GDM1 (cell line): ENCODE data around the gene EXTL1.

Experiments used
- DNase-seq: peaks from one replicate; lab custom pipeline; 2025; lab: John Stamatoyannopoulos, UW

EXTL1 gene

DNA sequence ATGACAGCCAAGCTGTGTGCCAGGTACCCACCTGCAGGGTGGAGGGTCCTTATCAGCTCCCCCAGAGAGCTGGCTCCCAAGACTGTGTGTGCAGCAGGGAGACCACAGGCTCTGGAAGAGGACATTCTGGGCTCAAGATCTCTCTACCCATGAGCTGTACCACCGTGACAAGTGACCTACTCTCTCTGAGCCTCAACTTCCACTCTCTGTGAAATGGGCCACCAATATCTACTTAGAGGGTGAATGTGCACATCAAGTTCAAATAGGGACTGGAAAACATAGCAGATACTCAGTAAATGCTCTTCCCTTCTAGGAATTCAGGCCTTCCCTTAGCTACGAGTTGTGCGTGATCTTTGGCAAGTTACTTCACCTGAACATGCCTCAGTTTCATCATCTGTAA, 22.8 kb downstream of the EXTL1 start:
- DNase-seq: no peak

DNA sequence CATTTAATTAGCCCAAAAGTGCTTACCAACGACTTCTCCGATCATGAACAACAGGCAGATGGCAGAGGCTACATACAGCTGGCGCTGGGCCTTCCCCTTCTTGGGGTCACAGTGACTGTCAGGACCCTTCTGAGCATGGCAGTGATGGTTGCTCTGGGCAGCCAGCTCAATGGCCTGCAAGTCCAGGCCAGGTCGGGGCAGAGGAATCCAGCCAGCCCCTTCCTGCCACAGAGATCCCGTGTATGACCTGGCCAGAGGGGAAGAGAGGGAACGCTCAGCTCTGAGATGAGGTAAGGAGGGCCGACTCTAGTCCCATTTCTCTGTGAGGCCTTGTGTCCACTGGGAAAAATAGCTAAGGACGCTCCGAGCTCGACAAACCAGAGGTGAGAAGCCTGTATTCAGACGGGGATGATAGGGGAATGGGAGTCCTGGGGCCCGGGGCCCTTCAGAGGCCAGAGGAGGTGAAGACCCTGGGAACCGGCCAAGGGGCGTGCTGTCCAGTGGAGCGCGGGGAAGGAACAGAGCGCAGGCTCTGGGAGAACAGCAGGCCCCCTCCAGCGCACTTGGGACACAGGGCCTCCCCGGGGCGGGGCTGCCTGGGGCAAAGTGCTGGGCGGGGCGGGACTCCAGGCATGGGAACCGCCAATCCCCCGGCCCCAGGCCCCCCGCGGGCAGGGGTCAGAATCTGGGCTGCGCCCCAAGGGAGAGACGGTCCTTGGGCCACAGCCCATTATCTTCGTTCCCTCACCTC, 23.6 kb downstream of the EXTL1 start:
- no peak for DNase-seq

DNA sequence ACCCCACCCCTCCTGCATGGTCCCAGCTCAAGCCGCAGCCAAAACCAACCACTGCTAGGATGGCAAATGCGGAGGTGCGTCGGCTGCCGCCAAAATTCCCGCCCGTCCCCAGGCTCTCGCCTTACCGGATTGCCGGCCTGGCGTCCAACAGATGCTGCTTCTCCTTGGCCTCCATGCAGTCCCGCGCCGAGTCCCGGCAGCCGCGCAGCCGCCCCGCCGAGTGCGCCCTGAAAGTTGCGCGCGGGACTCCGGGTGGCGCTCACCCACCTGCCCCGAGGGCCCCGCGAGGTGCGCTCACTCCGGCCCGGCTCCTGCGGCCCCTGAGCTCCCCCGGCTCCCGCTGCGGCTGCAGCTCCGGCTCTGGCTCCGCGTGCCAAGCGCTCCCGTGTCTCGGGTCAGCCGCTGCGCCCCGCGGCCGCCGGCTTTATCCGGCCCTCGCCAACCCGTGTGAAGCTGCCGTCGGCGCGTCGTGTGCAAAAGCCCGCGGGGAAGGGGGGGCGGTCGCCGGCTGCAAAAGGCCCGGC, 24.2 kb downstream of the EXTL1 start, which contains the start of gene SLC30A2:
SLC30A2 (minus strand) TSS at position 397 of the 524 bp plus-strand sequence; CDS start at position 175, 222 bp downstream.
- DNase-seq: no peak

DNA sequence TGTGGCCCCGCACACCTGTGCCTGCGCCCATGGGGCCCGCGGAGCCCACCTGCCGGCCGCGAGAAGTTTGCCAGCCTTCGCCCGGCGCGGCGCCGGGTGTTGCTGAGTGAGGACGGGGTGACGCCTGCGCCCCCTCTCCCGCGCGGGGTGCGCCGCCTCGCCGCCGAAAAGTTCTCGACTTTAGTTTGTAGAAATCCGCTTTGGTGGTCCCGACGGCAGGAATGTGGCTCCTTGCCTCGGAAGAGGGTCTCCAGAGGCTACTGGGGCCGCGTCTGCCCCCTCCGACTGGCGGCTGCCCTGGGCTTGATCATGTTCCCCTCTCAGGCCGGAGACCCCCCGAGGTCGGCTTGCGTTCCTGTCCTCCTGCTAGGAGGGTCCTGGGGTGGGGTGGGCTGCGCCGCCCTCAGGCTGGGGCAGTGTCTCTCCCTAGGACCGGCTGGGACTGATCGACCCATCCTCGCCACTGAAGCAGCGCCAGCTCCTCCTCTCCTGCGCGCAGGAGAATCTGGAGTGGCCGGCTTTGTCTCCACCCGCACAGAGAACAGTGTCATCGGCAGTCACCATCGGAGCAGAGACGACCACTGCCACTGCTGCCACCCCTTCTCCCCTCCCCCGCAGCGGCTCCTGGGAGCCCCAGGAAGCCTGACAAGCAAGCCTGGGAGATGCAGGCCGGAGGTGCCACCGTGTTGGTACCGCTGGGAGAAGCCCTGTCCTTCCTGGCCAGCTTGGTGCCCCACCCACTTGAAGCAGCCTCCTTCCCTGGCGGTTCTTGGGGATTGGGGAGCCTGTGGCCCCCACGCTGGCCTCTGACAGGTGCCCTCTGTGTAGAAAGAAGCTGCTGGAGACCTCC, 24.9 kb downstream of the EXTL1 start:
- DNase-seq: no peak

DNA sequence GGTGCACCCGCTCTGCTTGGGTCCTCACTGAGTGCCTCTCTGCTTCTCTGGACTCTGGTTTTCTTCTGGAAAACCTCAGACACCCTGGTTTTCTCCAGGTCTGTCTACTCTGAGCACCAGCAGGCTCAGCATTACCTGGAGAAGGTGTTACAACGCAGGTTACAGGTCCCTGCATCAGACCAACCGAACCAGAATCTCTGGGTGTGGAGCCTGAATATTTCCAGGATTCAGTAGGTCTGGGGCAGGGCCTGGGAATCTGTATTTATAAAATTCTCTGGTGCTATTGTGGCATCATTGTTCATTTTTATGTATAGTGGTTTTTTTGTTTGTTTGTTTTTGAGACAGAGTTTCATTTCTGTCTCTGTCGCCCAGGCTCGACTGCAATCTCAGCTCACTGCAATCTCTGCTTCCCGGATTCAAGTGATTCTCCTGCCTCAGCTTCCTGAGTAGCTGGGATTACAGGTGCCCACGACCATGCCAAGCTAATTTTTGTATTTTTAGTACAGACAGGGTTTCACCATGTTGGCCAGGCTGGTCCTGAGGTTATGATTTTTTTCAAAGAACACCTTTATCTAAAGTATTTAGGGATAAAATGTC, 25.8 kb downstream of the EXTL1 start:
- no peak for DNase-seq

DNA sequence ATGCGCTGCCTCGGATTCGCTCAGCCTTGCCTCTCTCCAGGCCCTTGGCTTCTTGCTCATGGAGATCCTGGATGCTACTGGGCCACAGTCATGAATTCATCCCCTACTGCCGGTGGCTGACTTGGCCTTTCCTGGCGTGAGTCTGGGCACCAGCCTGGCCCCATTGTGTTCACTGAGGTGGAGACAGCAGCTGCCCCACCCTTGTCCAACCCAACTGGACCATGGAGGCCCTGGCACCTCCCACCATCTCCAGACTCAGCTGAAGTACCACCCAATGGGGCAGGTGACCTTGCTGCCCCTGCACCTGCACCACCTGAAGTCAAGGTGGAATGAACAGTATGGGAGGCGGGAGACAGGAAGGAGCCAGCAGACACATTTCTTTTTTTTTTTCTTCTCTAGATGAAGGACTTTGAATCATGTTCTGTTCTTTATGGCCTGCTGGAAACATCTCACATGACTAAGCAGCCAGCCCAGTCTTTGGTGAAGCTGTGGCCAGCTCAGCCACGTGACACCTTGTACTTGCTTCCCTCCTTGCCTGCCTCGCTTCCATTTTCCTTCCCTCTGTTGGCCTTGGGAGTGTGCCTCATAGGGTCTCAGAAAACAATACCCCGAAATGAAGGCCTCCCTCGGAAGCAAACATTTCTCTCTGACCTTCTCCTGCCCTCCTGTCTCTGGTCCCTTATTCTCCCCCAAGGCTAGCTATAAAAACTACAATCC, 28.1 kb downstream of the EXTL1 start:
- no peak for DNase-seq

DNA sequence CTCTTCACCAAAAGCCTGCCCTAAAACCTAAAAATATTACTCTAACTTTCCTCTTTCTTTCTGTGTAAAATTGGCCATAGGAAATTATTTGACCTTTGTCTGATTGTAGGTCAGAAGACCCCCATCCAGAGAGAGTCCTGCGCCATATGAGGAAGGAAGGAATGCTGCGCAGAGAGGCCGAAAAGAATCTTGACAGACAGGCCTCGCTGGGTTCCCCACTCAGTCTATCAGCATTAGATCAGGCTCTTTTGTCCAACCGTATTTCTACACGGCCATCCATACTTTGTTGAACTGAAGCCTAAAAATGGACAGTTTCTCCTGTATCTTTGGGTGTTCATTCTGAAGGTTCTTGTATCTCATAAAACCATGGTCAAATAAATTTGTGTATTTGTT, 28.7 kb downstream of the EXTL1 start:
- no peak for DNase-seq

DNA sequence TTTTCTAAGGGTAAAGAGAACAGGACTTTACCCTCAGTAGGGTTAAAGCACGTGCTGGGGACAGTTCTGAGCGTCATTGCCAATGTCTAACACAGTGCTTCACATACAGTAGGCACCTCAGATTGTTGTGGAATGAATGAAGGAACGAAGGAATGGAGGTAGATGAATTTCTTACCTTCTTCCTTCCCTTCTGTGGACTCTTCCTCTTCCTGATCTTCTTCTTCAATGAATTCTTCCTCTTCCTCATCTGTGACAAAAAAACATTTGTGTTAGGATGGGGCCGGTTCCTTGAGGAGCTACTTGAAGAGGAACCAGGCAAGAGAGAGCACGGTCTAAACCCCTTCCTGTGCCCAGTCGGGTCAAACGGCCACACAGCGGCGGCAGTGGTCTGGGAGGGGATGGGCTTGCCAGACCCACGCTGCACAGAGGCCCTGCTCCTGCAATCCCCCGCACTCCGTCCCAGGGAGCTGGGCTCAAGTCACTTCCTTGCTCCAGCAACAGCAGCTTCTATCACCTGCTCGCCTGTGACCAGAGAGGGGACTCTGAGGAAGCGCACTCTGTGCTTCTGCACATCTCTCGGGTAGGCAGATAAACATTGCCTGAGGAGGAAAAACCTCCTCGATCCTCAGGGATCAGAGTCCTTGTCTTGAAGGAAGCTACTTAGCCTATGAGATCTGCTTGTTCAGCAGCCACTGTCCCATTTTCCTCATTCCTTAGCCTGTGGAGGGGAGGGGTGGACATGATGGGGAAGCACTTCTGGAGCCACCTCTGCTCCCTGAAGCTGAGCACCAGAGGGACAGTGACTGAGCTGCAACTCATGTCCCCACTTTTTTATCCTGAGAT, 32.4 kb downstream of the EXTL1 start:
- DNase-seq: no peak

DNA sequence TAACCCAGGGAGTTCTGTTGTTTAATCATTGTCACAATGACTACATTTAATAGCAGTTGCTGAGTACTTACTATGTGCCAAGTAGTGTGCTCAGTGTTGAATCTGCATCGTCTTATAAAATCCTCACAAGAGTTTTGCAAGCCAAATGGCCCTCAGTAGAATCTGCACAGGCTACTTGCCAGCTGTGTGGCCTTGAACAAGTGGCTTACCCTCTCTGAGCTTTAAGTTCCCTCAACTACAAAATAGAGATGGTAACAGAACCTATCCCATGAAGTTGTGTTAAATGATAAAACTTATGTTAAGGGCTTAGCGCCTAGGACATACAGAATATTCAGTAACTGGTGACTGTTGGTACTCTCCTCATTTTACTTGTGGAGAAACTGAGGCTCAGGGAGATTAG, 33.5 kb downstream of the EXTL1 start:
- DNase-seq: no peak

DNA sequence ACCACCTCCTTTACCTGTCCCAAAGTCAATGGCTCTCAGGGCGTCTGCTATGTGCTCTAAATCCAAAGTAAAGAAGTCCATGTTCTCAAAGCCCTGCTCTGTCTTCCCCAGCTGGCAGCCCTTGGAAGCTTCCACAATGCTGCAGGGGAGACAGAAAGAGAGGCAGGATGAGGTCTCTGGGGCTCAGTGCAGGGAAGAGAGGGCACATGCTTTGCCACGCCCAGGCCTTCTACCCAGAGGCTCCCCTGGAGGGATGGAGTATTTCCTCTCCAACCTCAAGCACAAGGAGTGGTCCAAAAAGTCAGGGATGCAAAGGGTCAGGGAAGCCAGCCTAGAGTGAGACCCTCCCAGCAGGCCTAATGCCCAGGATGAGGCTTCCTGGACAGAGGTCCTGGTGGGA, 35.6 kb downstream of the EXTL1 start:
- DNase-seq: no peak

DNA sequence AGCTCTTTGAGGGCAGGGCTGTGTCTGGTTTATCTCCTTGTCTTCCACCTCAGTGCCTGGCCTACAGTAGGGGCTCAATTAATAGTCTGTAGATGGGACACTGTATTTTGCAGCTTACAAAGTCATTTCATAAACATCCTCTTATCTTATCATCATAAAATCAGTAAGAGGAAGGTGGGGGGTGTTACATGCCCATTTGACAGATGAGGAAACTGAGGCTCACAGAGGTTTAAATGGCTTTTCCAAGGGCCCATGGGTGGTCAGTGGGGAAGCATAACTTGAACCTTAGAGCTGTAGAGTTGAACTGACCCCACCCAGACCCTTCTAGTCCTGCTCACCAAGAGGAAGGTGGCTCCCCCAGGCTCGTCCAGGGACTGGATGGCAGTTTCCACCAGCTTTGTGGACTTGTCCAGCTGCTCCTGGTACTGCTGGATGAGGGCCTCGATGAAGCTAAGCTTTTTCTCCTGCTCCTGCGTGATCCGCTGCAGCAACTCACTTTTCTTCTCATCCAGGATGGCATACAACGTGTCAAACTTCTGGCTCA, 36.5 kb downstream of the EXTL1 start:
- no peak for DNase-seq

DNA sequence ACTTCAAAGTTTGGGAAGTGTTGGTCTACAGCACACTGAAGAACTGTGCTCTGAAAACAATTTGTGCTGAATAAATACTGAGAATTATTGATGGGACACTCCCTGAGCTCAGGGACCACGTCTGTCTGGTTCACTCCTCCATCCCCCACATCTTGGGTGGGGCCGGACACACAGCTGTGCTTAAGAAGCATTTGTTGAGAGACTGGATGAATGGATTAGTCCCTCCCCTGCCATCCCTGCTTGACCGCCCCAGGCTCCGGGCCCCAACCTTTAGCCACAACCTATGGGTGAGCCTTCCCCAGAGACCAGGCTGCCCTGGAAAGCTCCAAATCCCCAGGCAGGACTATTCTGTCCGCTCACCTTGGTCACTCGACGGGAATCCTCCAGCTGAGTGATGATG, 38.3 kb downstream of the EXTL1 start:
- no peak for DNase-seq

DNA sequence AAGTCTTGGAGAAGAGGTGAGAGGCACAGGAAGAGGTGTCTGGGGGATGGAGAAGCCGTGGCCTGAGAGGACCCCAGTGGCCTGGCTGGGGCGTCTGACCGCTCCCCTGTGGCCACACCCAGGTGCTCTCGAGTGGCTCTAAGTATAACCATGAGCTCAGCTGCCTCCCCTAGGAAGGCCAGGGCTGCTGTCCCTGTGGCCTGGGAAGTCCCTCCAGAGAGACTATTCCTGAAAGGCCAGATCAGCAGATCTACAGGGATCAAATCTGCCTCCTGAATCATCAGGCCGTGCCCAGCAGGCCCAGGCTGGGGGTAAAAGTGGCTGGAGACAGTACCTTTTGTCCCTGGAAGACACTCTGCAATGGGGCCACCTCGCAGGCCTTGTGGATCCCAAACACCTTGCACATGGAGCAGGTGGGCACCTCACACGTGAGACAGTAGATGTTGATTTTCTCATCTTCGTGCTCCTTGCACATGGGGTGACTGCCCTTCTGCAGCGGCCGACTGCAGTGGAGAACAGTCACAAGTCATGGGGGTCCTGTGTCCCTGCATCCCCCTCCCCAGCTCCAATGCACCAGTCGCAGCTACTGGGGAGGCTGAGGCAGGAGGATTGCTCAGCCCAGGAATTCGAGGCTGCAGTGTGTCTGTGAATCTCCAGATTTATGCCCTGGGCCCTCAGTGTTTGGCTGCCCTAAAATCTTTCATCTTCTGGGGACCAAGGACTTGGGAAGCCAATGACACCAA, 39.4 kb downstream of the EXTL1 start:
- DNase-seq: no peak

DNA sequence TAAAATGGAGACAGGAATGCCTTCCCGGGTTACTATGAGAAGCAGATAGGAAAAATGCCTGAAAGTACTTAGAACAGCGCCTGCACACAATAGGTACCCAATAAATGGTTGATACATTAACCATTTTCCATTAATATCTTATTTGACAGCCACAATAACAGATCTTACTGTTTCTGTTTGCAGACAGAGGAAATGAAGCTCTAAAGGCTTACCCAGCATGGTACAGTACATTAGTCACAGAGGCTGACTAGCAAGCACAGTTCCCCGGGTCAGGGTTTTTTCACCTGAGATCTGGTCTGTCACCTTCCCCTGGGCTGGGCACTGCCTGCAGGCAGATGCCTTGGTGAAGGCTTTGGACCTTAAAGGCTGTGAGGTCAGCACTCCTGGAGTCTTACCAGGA, 43.0 kb downstream of the EXTL1 start:
- no peak for DNase-seq

DNA sequence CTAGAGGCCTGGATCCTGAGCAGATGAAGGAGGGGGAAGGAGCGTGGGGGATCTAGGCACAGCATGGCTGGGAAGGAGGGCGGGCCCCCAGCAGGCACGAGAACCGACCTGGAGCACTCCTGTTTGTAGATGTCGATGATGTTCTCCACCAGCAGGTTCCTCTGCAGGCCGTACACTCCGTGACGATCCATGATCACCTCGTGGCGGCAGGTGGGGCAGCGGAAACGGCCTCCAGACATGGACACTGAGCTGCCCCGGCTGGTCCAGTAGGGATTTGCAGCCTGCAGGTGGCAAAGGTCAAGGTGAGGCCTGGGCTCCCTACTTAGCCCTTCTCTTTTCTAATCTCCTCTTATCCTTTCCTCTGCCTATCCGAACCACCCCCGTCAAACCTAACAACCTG, 44.6 kb downstream of the EXTL1 start:
- no peak for DNase-seq

DNA sequence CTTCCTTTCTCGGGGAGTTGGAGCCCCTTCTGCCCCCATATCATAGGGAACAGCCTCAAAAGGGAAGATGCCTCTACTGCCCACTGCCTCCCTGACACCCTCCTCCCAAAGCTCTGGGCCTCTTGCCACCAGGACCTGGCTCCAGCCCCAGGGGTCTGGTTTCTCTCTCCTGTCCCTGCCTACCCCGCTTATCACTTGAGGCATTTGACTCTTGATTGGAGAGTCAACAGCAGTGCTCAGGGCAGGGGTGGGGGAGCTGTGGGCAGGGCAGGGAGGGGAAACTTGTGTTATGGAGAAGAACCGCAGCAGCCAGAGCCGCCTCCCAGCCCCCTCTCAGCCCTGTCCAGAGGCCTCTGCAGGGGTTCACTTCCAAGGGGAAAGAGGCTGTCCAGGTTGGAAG, 45.3 kb downstream of the EXTL1 start:
- no peak for DNase-seq

DNA sequence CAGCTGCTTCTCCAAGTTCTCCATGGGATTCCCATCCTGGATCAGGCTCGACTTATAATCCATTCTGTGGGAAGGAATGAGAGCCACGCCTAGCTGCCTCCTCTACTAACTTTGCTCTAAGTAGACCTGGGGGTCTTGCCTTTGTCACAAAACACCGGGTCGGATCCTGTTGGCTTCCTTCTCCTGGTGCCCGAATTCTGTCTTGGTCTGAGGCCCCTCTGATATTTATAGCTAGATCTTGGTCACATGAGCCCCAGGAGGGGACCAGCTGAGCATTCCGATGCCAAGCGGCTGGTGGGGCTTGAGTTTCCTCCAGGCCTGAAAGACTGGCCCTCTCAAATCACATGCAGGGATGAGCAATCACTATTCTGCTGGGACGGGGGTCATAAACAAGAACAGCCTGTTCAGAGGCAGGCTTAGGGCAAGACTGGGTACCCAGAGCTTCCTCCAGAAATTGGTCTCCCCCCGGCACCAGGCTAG, 45.9 kb downstream of the EXTL1 start, which contains the start of gene TRIM63:
TRIM63 (minus strand) TSS at position 199 of the 480 bp plus-strand sequence; CDS start at position 63, 136 bp downstream.
- no peak for DNase-seq

DNA sequence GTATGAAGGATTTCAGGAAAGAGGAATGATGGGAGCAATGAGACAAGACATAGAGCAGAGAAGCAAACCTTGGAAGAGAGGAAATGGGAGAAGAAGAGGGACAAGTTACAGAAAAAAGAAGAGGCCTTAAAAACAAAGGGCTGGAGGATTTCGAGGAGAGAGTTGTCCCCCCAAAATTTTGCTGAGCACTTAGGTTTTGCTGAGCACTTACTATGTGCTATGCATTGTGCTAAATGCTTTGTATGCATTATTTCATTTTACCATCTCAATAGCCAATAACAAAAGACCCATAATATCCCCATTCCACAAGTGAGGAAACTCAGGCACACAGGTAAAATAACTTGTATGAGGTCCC, 48.3 kb downstream of the EXTL1 start:
- DNase-seq: no peak

DNA sequence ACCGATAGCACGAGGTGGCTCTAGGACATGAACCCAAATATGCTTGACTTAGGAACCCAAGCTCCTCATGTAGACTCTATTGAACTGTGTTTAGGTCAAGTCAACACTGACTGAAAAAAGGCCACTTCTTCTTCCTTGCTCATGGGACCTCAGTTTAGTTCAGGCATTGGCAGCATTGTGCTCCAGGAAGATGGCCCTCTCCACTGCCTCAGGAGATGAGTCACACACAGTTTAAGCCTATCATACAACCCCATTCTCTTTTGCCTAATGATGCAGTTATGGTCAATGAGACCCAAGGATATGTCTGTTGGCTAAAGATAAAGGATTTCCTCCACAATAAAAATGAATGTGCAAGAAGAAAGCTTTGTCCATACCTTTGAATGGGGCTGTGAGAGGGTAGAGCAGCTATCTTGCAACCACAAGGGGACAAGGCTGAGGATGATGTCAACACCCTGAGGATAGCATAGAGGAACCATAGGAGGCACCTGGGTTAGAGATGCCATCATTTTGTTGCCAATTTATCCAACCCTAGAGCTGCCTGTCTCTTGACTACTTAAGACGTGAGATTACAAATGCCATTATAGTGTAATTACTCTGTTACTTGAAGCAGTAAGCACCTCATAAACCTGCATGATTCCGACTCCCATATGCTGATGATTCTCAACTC, 48.9 kb downstream of the EXTL1 start:
- DNase-seq: peak; percentile 34
